B cell (primary cell): ENCODE measurements around the gene PERCC1. TPM values are rescaled to one million over a fixed set of nuclear protein-coding genes. Genes with fewer than 3 reads are reported as not detected.

Source experiments
- ATAC-seq: fragments of 200-7000 bp; cut with Tn5 transposase; one replicate; pipeline ENCODE4 v1.10.0; 2021; ENCODE audit warnings: low read depth, mild to moderate bottlenecking, moderate number of reproducible peaks, moderate library complexity
- CTCF ChIA-PET: fragments of 350-600 bp; sonication (Branson Sonifier 250); formaldehyde crosslinking; loops from one replicate; lab custom pipeline; 2021; ENCODE audit warnings: antibody characterized with exemption, inconsistent platforms; lab: Charles Lee
- POLR2A ChIA-PET: fragments of 350-600 bp; sonication (Branson Sonifier 250); formaldehyde crosslinking; loops from one replicate; lab custom pipeline; 2021; ENCODE audit warnings: antibody characterized with exemption; lab: Charles Lee
- DNase-seq: peaks from one replicate; pipeline ENCODE4 v3.0.0; 2013
- H2AFZ ChIP-seq: 2 replicates; pipeline ENCODE4 v1.6.1; 2012; ENCODE audit warnings: mild to moderate bottlenecking, low read depth, low read length; ENCODE audit not compliant: insufficient read depth, poor library complexity, severe bottlenecking
- H3K27ac ChIP-seq, 2 donors: 1 replicate in 1 of 2; 2 replicates in 1 of 2; pipeline ENCODE4 v1.5.1; 2012 to 2013; ENCODE audit warnings: low read length in 2 of 2, mild to moderate bottlenecking in 2 of 2, moderate library complexity in 1 of 2
- H3K27me3 ChIP-seq, 4 experiments: fragments of 200-600 bp in 1 of 4; sonication (generic) in 1 of 4; replicated peaks in 1 of 4; 1 replicate in 2 of 4; 2 replicates in 2 of 4; pipeline versions ENCODE4 v1.6.1 to v1.7.0; 2013 to 2016; ENCODE audit warnings: low read length in 3 of 4, mild to moderate bottlenecking in 2 of 4, mixed read lengths in 1 of 4, moderate library complexity in 1 of 4; ENCODE audit not compliant: insufficient read depth in 4 of 4, control insufficient read depth in 3 of 4; ENCODE audit errors: control extremely low read depth in 1 of 4
- H3K36me3 ChIP-seq, 2 experiments: replicated peaks in 1 of 2; 1 replicate in 1 of 2; 2 replicates in 1 of 2; pipeline versions ENCODE4 v1.6.1 to v1.7.1; 2013; ENCODE audit warnings: low read length in 1 of 2; ENCODE audit not compliant: insufficient read depth in 2 of 2, control insufficient read depth in 1 of 2; ENCODE audit errors: control extremely low read depth in 1 of 2, extremely low read depth in 1 of 2
- H3K4me1 ChIP-seq, 2 donors: fragments of 200-600 bp in 1 of 2; sonication (generic) in 1 of 2; 1 replicate in 1 of 2; 2 replicates in 1 of 2; pipeline versions ENCODE4 v1.5.1 to v1.6.1; 2013 to 2017; ENCODE audit warnings: low read length in 2 of 2; ENCODE audit not compliant: control insufficient read depth in 2 of 2, insufficient read depth in 2 of 2
- H3K4me2 ChIP-seq: replicated peaks from 2 replicates; pipeline ENCODE3; 2012; ENCODE audit warnings: mild to moderate bottlenecking, low read depth, low read length; ENCODE audit not compliant: poor library complexity, severe bottlenecking
- H3K4me3 ChIP-seq, 5 experiments: fragments of 200-600 bp in 1 of 5; sonication (generic) in 1 of 5; 1 replicate in 3 of 5; 2 replicates in 2 of 5; pipeline versions ENCODE4 v1.5.1 to v1.7.0; 2011 to 2016; ENCODE audit warnings: low read length in 4 of 5, mild to moderate bottlenecking in 4 of 5, low read depth in 2 of 5, control low read depth in 1 of 5, moderate library complexity in 1 of 5; ENCODE audit not compliant: insufficient read depth in 1 of 5; ENCODE audit errors: control extremely low read depth in 1 of 5, extremely low read depth in 1 of 5
- H3K79me2 ChIP-seq: fragments of 200-600 bp; sonication (generic); one replicate; pipeline ENCODE4 v1.6.0; 2016; ENCODE audit warnings: low read length; ENCODE audit not compliant: control insufficient read depth, insufficient read depth
- H3K9ac ChIP-seq: fragments of 200-600 bp; sonication (generic); 2 replicates; pipeline ENCODE4 v1.6.1; 2017; ENCODE audit warnings: mild to moderate bottlenecking, low read length, moderate library complexity
- H3K9me3 ChIP-seq, 3 donors: one replicate each; pipeline versions ENCODE4 v1.6.1 to v1.7.1; 2013; ENCODE audit warnings: low read length in 2 of 3; ENCODE audit not compliant: control insufficient read depth in 2 of 3, insufficient read depth in 1 of 3; ENCODE audit errors: control extremely low read depth in 1 of 3
- H4K20me1 ChIP-seq: 2 replicates; pipeline ENCODE4 v1.6.0; 2012; ENCODE audit warnings: mild to moderate bottlenecking, low read length; ENCODE audit not compliant: insufficient read depth, control insufficient read depth, poor library complexity, severe bottlenecking
- H3K27ac Mint-ChIP-seq: one replicate; pipeline ENCODE4 v1.8.0; 2021; ENCODE audit warnings: mixed read lengths
- H3K27me3 Mint-ChIP-seq: one replicate; pipeline ENCODE4 v1.8.0; 2021; ENCODE audit warnings: mixed read lengths
- H3K4me1 Mint-ChIP-seq: one replicate; pipeline ENCODE4 v1.8.0; 2021; ENCODE audit warnings: mixed read lengths
- H3K4me3 Mint-ChIP-seq: one replicate; pipeline ENCODE4 v1.8.0; 2021; ENCODE audit warnings: mixed read lengths
- H3K9me3 Mint-ChIP-seq: one replicate; pipeline ENCODE4 v1.8.0; 2022; ENCODE audit warnings: mixed read lengths; ENCODE audit not compliant: insufficient read depth
- CTCF ChIP-seq: fragments of 200-600 bp; IDR thresholded peaks from one replicate; pipeline ENCODE4 v1.8.0; 2022; ENCODE audit warnings: antibody characterized with exemption, mild to moderate bottlenecking
- EZH2 ChIP-seq: IDR thresholded peaks from 2 replicates; pipeline ENCODE4 v1.6.1; 2012; ENCODE audit warnings: borderline replicate concordance, low read depth, mild to moderate bottlenecking, moderate library complexity, low read length; ENCODE audit not compliant: insufficient read depth, poor library complexity, severe bottlenecking
- WGBS: methylation state at CpG from one replicate; pipeline ENCODE4 v1.1.5; 2013; ENCODE audit warnings: missing lambda C conversion rate; ENCODE audit not compliant: insufficient coverage; 5-methylcytosine and 5-hydroxymethylcytosine counted together
- intact Hi-C: fragments of 100-400 bp; cut with micrococcal nuclease; formaldehyde crosslinking; loops from one replicate; pipeline ENCODE4 v1.10.0; 2022
- polyA plus RNA-seq: library from polyadenylated mRNA; depleted of rRNA; stranded (reverse); fragments of >200 nt; gene quantifications from 2 replicates; pipeline ENCODE4 v1.2.3, GENCODE V29; 2012
- total RNA-seq, 2 donors: library from RNA; stranded (reverse); fragments of 120-200 nt in 1 of 2; gene quantifications; 1 replicate in 1 of 2; 2 replicates in 1 of 2; pipeline versions ENCODE4 v1.2.3 to v1.2.4, GENCODE V29; 2013 to 2022

Gene PERCC1
- total and polyA plus RNA-seq, 2 donors (not counting 1 experiment from before 2014, with no cell fraction given) = 0.46 to 0.64 TPM

- POLR2A ChIA-PET = interaction anchor here (0.7 kb wide), 1 partner anchor 89 kb away, joined by 13 read pairs; no protein-coding TSS in a partner anchor
- Histone ChIP-seq H3K4me3 (peak overlapping the region in 4 of 5 experiments; percentile 76 to 92 (median 88)), H3K9me3 (no peaks in the 10 kb centered on the region), H3K27ac (peak overlapping the region; percentile 70 to 92), H3K4me2 (peak overlapping the region; percentile 96), H4K20me1 (peaks cover 52% of the 10 kb centered on the region), H2AFZ (peak overlapping the region; percentile 64), H3K4me1 (peaks cover 6 to 19% of the 10 kb centered on the region in 2 donors), H3K36me3 (peaks cover 0 to 28% of the 10 kb centered on the region in 2 experiments), H3K9ac (peak overlapping the region; percentile 91), H3K79me2 (peaks cover 75% of the 10 kb centered on the region), H3K27me3 (no peaks in the 10 kb centered on the region)
- 4% methylated on average over 85 of the region's 85 CpGs for WGBS
- intact Hi-C loops = loop anchor here (2.0 to 5.0 kb wide), 3 partner anchors 37 to 358 kb away; partner anchors contain the start of genes CLCN7, EME2, MRPS34 and NME3
- no peaks in the 10 kb centered on the region for H3K9me3 Mint-ChIP-seq
- no peaks in the 10 kb centered on the region for H3K27me3 Mint-ChIP-seq
- CTCF ChIA-PET = interaction anchor here (0.7 kb wide), 1 partner anchor 35 kb away, joined by 4 read pairs; no protein-coding TSS in a partner anchor
- DNase-seq (peak; percentile 84), ATAC-seq (peak; percentile 59)
- H3K4me3 Mint-ChIP-seq = peak overlapping the region; percentile 90
- peaks cover 18% of the 10 kb centered on the region for H3K4me1 Mint-ChIP-seq
- TF ChIP-seq CTCF = peak; percentile 72
- no peak for TF ChIP-seq EZH2
- peak overlapping the region; percentile 95 for H3K27ac Mint-ChIP-seq
Measured at GRCh38 chr16:1413684-1414531, 17.0 kb upstream of the PERCC1 start.
